Activated CD8-positive, alpha-beta memory T cell treated with anti-CD3 and anti-CD28 coated beads, Interleukin-2, amount 50 U/mL, for 24 hours (primary cell): ENCODE data around the gene CEACAM3.

Experiments used
- DNase-seq: peaks from one replicate; pipeline ENCODE4 v3.0.0-alpha.2; 2020; ENCODE audit errors: extremely low read depth

Gene CEACAM3

DNA sequence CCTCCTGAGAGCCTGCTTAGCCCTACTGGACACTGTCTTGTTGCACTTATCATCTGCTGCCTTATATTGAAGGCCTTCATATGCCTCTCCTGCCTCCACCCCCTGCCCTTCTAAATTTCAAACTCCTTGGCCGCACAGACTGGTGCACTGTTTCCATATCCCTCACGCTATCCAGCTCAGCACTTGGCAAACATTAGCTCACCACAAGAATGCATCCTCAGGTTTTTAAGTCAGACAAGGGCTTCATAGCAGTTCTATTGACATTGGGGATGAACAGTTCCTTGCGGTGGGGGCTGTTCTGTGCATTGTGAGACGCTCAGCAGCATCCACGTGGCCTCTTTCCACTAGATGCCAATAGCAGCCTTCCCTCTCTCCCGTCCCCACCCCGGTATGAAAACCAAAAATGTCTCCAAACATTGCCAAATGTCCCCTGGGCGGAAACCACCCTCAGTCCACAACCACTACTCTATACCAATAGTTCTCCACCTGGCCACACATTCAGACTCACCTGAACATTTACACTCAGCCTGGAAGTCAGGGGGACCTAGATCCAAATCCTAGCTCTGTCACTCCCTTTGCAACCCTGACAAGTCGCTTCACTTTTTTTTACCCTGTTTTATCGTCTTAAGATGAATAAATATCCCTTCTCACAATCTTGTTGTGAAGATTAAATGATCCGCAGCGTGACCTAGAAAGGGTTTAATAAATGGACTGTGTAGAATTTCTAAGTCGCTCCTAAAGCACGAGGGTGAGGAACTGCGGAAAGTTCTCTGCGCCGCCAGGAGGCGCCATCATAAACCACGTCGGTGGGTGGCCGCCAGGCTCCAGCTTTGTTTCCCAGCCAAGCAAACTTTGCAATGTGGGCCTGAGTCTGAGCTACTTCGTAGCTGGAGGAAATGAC lies 3.6 kb upstream of the CEACAM3 start:
- no peak for DNase-seq

DNA sequence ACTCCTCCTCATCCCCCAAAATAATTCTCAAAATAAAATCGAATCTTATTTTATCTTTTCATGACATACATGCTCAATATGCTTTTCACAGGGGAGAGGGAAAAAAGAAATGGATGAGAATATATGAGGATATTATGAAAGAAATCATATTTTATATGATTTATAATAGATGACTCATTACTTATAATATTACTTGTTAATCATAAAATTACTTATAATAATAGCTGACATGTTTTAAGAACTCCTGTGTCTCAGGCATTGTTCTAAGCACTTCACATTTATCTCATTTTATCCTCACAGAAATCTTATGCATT lies 3.0 kb upstream of the CEACAM3 start:
- DNase-seq: no peak

DNA sequence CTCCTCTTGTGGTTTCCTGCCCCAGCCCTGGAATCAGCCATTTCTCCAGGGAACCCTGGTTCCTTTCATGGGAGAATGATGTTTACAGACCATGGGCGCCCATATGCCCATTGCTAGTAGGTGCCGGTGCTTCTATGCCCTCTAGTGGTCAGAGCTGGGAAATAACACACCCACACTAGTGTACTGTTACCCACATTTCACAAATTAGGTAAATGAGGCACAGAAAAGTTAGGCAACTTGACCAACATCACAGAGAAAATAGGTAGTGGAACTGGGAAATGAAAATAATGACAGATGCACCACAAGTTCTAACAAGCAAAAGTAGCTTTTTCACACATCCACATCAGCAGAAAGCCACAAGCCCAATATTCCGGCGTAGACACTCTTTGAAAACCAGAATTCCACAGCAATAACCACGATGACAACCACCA lies 1.3 kb upstream of the CEACAM3 start:
- DNase-seq: no peak

DNA sequence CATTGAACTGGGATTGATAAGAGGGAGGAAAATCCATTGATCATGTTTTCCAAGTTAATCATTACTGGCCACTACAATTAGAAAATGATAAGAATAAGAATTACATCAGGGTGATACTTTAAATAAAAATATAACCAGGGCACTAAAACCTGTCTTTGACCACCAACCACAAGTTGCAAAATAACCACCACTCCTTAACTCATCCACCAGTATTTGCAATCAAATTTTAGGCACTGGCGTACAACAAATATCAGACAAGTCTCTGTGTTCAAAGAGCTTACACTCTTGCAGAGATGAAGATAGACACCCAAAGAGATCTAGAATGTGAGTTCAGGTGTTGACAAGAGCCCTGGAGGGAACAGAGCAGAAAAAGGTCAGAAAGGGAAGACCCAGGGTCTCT lies 514 bp downstream of the CEACAM3 start:
- no peak for DNase-seq

DNA sequence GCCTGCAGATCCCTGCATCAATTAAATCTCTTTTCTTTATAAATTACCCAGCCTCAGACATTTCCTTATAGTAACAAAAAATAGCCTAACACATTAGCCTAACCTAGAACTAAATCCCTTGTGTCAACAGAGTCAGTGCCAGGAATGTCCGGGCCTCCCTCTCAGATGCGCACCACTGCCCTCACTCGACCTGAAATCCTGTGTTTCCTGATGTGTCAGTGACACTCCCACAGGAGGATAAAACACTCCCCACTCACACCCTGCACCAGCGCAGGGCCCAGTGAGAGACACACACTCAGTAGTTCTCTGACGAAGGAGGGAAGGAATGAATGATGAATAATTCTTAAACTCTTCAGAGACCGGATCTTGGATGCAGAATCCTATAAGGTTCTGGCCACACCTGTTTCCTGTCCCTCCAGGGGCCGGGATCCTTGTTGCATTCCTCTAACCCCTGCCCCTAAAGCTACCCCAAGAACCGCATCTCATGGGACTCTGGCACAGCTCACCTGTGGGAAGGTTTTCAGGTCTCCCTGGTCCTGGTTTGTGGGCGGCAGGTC lies 3.1 kb downstream of the CEACAM3 start:
- no peak for DNase-seq

DNA sequence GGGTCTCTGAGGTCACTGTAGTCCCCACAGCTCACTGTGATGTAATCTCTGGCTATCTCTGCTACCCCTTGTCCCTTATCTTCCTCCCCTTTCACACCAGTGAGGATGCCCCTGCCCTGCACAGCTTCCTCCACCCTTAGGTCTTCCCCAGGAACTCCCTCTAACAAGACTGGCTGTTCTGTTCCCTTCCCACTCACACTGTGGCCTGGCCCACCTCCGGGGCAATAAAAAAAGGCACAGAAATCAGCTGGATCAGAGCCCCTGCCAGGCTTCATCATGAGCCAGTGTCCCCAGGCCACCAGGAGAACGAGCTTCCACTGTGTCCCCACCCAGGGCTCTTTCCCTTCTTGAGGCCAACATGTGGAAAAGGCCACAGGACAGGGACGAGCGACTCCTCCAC lies 4.6 kb downstream of the CEACAM3 start:
- DNase-seq: no peak

DNA sequence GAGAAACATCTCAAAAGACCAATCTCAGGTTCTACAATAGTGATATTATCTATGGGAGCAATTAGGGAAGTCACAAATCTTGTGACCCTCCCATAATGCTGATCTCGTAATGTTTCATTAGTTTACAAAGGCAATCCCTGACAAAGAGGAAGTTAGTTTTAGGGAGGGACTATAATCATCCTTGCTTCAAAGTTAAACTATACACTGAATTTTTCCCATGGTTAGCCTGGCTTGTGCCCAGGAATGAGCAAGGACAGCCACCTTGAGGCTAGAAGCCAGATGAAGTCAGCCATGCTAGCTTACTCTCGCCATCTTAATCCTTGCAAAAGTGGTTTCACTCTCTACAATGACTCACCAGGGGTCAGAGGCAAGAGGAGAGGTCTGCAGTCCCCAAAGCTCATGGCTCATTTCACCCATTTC lies 5.4 kb downstream of the CEACAM3 start:
- no peak for DNase-seq

DNA sequence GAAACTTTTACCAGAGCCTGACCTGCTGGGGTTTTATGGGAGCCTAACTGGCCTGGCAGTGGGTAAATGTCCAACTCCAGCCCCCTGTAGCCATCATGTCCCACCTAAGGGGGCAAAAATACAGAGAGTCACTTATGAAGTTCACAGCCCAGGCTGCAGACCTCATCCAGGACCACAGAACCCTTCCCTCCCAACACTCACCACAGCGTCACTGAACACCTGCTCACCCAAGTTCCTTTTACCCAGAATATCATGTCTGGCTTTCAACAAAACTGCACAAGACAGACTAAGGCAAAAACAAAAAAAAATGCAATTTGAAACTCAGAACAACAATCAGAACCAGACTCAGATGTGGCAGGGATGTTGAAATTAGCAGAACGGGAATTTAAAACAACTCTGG lies 6.4 kb downstream of the CEACAM3 start:
- no peak for DNase-seq

DNA sequence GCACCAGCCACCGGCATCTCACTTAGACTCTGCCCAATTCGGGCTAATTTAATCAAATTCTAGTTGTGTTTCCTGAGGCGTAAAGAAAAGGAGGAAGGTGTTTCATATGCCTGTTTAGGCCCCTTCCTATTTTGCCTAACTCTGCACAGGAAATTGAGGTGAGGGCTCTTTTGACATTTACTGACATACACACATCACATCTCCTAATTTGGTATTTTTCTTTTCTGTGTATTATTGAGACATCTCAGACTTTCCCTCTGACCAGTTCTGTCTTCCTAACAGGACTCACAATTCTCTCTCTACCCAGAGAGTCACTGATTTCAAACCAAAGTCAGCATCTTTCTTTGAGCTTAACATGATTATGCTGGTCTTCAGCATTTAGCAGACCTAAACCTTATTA lies 7.9 kb downstream of the CEACAM3 start:
- no peak for DNase-seq

DNA sequence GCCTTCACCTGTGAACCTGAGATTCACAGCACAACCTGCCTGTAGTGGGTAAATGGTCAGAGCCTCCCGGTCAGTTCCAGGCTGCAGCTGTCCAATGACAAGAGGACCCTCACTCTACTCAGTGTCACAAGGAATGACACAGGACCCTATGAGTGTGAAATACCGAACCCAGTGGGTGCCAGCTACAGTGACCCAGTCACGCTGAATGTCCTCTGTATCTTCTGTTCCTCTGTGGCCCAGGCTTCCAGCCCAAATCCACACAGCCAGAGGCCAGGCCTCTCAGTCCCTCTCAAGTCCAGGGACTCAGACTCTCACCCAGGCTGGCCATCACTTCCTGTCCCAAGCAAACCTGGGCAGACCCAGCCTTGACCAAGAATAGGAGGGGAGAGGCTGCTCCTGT lies 10.8 kb downstream of the CEACAM3 start:
- DNase-seq: no peak

DNA sequence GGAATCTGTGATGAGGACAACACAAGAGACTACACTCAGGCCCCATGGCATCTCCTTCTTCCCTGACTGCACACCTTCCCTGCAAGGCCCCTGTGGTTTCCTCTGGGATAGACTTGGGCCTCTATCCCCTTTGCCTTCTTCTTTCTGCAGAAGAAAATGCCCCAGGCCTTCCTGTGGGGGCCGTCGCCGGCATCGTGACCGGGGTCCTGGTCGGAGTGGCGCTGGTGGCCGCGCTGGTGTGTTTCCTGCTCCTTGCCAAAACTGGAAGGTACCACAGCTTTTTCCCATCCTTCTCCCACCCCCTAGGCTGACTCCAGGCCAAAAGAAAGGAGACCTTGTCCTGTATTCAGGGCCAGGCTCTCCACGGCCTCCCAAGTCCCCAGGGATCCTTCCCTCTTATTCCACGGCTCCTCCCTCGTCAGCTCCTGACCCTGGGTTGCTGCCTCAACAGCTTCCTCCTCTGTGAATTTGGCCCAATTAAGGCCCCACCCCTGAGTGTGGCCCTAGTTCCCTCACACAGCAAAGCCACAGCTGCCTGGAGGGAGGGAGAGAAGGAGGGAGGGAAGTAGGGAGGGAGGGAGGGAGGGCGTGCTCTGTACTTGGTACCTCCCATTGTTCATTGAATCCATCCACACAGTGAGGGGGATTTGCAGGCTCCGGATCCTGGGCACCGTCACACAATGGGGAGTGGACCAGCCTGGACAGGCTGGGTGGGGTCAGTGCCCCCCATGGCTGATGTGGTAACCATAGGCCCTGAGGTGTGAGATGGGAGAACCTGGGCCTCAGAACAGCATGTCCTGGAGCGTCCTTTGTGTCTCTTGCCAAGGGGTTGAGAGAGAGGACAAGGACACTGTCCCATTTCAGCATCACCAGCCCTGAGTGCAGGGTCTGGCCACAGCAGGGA lies 12.5 kb downstream of the CEACAM3 start:
- DNase-seq: no peak

DNA sequence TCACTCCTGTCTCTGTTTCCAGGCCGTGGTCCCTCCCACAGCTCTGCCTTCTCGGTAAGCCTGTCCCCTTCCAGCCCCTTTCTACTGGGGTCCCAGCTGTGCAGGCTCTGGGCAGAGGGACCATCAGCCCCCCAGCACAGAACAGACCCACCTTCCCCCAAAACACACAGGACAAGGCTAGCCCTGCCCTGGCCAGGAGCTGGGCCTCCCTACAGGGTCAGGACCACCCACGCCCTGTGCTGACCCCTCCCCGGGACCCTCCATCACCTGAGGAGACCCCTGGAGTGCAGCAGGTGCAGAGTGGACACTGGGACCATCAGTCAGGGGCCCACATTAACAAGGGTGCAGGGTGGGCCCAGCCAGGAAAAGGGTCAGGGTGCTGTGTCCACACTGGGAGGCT lies 13.9 kb downstream of the CEACAM3 start:
- no peak for DNase-seq

DNA sequence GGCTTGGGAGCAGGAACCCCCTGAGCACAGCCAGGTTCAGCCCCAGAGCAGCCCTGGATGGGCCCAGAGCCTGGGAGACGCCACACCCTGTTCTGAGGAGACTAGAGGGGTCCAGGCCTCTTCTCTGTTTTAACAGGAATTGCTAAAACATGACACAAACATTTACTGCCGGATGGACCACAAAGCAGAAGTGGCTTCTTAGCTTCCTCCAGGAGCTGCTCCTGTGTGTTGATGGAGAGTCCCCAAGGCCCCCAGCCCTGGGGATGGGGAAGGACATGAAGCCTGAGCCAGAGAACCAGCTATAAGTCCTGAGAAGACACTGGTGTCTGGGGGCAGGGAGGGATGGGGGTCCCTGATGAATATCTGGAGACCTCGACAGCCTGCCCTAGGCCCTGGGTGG lies 14.6 kb downstream of the CEACAM3 start:
- DNase-seq: no peak

DNA sequence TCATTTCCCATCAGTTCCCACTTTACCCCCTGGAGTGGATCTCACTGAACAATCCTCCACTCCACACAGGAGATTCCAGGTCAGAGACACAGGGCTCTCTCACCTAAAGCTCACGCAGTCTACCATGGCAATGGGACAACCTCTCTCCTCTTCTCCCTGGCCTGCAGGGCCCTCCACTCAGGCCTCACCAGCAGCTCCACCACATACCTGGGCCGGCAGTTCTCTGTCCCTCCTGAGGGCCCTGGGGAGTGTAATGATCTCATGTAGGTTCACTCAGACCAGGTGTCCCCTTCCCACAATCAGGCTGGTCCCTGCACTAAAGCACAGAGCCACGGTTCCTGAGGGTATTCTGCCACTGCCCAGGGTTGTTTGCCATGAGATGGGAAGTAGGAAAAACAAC lies 15.6 kb downstream of the CEACAM3 start:
- DNase-seq: no peak

DNA sequence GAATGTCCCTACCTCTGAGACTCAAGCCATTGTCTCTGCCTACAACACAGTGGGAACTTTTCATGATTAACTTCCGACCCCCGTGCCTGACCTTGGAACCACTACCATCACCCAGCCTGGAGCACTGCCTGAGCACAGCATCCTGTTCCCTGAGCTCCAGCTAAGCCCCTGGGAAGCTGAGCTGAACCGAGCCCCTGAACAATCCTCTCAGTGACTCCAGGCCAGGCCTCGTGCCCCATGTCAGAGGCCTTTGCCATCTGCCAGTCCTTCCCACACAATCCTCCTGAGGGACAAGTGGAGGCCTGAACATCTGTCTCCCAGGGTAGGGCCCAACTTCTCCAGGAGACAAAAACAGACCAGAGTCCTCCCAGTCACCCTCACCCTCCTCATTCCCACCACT lies 17.5 kb downstream of the CEACAM3 start:
- DNase-seq: no peak

DNA sequence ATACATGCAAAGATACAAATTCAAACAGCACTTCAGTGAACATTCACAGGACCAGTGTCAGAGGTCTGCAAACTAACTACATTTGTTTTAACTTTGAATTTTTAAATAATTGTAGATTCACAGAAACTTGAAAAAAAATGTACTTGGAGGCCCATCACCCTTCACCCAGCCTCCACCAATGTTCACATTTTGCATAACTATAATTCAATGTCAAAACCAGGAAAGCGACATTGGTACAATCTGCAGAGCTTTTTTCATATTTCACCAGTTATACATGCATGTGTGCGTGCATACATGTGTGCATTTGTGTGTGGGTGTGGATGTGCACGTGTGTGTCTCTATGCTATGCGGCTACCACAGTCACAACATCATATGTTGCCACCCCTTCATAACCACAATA lies 18.9 kb downstream of the CEACAM3 start:
- DNase-seq: no peak

DNA sequence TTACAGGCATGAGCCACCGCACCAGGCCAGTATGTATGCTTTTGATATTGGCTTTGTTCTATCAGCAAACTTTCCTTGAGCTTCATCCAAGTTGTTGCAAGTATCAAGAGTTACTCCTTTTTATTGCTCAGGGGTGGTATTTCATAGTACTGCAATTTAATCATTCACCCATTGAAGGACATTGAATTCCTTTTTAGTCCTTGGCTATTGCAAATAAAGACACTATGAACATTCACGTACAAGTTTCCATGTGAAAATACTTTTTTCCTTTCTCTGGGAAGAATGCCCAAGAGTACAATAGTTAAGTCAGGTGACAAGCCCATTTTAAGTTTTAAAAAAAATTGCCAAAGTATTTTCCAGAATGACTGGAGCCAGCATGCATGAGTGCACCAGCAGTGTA lies 20.4 kb downstream of the CEACAM3 start:
- no peak for DNase-seq

DNA sequence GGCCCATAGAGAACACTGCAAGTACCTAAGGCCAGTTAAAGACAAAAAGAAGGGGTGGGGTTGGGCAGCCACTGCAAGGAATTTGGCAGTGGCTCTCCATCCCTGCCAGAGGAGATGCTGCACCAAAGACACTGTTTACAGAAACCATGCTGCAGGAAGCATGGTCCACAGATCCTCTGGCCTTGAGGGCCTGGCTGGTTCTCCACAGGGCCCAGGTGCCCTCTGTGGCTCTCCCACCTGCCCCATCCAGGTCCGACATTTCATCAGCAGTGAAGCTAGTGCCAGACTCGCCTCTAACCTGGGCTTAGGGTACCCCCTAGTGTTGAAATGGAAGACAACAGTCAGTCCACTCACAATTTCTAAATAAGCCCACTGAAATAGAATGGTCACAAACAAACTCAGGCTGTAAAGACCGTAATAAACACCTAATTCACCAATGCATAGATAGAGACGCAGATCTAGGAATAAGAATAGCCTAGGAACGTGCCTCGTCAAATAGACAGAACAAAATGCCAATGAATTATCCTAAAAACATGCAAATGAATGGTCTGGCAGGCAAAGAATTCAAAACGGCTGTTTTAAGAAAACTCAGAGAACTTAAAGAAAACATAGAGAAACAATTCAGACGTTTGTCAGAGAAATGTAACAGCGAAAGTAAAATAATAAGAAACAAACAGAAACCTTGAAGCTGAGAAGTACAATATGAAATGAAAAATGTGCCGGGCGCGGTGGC lies 24.8 kb downstream of the CEACAM3 start:
- no peak for DNase-seq

DNA sequence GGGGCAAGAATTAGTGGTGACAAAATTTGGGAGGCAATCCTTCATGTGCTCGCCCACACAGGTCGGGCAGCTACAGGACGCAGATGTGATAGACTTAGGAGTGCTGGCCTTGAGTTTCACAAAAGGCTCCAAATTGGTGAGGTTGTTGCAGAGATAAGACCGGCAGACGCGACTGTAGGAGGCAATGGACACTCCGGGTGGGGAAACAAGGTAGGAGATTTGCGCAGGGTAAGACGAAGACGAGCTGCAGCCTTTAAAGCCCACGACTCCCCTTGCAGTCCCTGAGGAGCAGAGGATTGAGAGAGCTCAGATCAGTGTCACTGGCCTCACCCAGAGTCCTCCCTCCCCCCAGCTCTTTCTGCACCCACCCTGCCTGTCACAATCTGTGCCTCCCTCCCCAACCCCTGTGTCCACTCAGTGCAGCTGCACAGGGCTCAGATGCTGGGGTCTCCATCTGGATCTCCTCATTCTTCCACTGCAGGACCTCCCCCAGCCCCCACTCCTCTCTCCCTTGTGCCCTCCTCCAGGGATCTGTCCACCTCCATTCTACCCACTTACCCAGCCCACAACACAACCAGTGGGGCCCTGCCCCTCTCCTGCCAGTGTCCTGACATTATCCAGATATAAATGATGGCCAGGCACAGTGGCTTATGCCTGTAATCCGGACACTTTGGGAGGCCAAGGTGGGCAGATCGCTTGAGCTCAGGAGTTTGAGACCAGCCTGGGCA lies 41.8 kb downstream of the CEACAM3 start:
- no peak for DNase-seq

DNA sequence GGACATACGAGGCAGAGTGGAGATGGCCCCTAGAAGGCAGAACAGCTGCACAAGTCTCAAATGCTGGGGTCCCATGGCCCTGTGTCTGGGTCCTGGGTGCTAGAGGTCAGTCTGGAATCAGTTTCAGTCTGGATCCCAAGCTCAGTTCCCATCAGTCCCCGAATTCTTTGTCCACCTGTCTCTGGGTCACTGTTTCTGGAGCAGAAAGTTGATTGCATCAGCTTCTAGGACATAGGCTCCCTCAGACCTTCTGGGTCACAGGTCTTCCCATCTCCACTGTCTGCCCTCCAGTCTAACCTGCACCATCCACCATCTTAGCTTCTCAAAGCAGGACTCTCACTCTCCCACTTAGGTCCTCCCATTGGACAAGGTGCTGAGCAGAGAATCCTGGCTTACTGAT lies 42.8 kb downstream of the CEACAM3 start:
- DNase-seq: no peak

DNA sequence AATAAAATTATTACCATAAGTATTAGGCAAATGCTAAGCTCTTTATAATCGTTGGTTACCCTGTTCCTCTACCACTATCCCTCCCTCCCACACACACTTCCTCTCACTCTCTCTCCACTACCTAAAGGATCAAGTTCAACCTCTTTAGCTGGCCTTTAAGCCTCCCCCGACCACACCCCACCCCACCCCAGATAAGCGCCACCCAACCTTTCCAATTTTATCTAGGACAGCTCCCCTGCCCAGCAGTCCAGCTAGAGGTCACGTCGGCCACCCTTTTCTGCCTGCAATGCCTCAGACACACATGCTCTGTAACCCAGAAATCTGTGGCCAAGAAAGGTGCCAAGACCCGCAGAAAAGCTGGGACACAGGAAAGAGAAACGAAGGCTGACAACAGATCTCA lies 47.0 kb downstream of the CEACAM3 start:
- DNase-seq: no peak
